ENCODE measurements around the gene SCYGR1.

Gene SCYGR1

GRCh38 chr2:227402321-227402720 lies 14.6 kb upstream of the SCYGR1 start:
- no peak overlapping the region for H3K4me3 ChIP-seq (ENCODE audit: low read length, poor library complexity, severe bottlenecking)

GRCh38 chr2:227401550-227401949 lies 13.8 kb upstream of the SCYGR1 start:
- Histone ChIP-seq H3K36me3 (ENCODE audit: insufficient read depth, low read length) (no peaks in the 10 kb centered on the region), H3K4me1 (ENCODE audit: insufficient read depth, low read length, poor library complexity, severe bottlenecking) (peaks cover 10% of the 10 kb centered on the region), H3K27me3 (ENCODE audit: insufficient read depth, low read length, poor library complexity, severe bottlenecking) (no peaks in the 10 kb centered on the region), H3K4me2 (ENCODE audit: low read depth, low read length, poor library complexity, severe bottlenecking) (no peak overlapping the region), H3K9me2 (replicated peaks; ENCODE audit: low read depth, low read length) (no peaks in the 10 kb centered on the region), H3K9ac (ENCODE audit: low read depth, low read length, poor library complexity, severe bottlenecking) (no peak overlapping the region), H3K79me2 (ENCODE audit: insufficient read depth, low read length) (no peaks in the 10 kb centered on the region), H3K4me3 (ENCODE audit: low read length, poor library complexity, severe bottlenecking) (no peak overlapping the region), H2AFZ (ENCODE audit: low read length) (no peak overlapping the region), H4K20me1 (ENCODE audit: insufficient read depth, low read length, poor library complexity, severe bottlenecking) (no peaks in the 10 kb centered on the region), H3K9me3 (ENCODE audit: insufficient read depth, low read depth, low read length) (no peaks in the 10 kb centered on the region), H3F3A (ENCODE audit: low read depth) (no peaks in the 10 kb centered on the region)
- no peak for TF ChIP-seq CTCF (conservative IDR thresholded peaks at IDR 0.05; ENCODE audit: low read length)
- no peak for TF ChIP-seq EZH2phosphoT487 (IDR thresholded peaks at IDR 0.05; ENCODE audit: borderline replicate concordance)

More at GRCh38 chr2:227402321-227402720, 14.6 kb upstream of the SCYGR1 start:
- no peak overlapping the region for H3K9ac ChIP-seq (ENCODE audit: low read depth, low read length, poor library complexity, severe bottlenecking)
- no peaks in the 10 kb centered on the region for H3K36me3 ChIP-seq (ENCODE audit: insufficient read depth, low read length)
- H3K27me3 ChIP-seq (ENCODE audit: insufficient read depth, low read length, poor library complexity, severe bottlenecking) = no peaks in the 10 kb centered on the region
- H2AFZ ChIP-seq (ENCODE audit: low read length) = no peak overlapping the region
- H3K9me2 ChIP-seq (replicated peaks; ENCODE audit: low read depth, low read length) = no peaks in the 10 kb centered on the region
- peaks cover 8% of the 10 kb centered on the region for H3K4me1 ChIP-seq (ENCODE audit: insufficient read depth, low read length, poor library complexity, severe bottlenecking)
- no peaks in the 10 kb centered on the region for H3K9me3 ChIP-seq (ENCODE audit: insufficient read depth, low read depth, low read length)
- TF ChIP-seq CTCF (conservative IDR thresholded peaks at IDR 0.05; ENCODE audit: low read length) (no peak), EZH2phosphoT487 (IDR thresholded peaks at IDR 0.05; ENCODE audit: borderline replicate concordance) (no peak)
- no peaks in the 10 kb centered on the region for H3K79me2 ChIP-seq (ENCODE audit: insufficient read depth, low read length)
- H3K4me2 ChIP-seq (ENCODE audit: low read depth, low read length, poor library complexity, severe bottlenecking) = no peak overlapping the region
- H3F3A ChIP-seq (ENCODE audit: low read depth) = no peaks in the 10 kb centered on the region
- H4K20me1 ChIP-seq (ENCODE audit: insufficient read depth, low read length, poor library complexity, severe bottlenecking) = no peaks in the 10 kb centered on the region

- Histone ChIP-seq H3K4me1 (ENCODE audit: insufficient read depth, low read length, poor library complexity, severe bottlenecking) (peaks cover 6% of the 10 kb centered on the region), H3K79me2 (ENCODE audit: insufficient read depth, low read length) (no peaks in the 10 kb centered on the region), H4K20me1 (ENCODE audit: insufficient read depth, low read length, poor library complexity, severe bottlenecking) (no peaks in the 10 kb centered on the region), H3K9ac (ENCODE audit: low read depth, low read length, poor library complexity, severe bottlenecking) (no peak overlapping the region), H3K36me3 (ENCODE audit: insufficient read depth, low read length) (no peaks in the 10 kb centered on the region), H3K9me3 (ENCODE audit: insufficient read depth, low read depth, low read length) (no peaks in the 10 kb centered on the region), H2AFZ (ENCODE audit: low read length) (no peak overlapping the region), H3K4me2 (ENCODE audit: low read depth, low read length, poor library complexity, severe bottlenecking) (no peak overlapping the region), H3K27me3 (ENCODE audit: insufficient read depth, low read length, poor library complexity, severe bottlenecking) (no peaks in the 10 kb centered on the region), H3K4me3 (ENCODE audit: low read length, poor library complexity, severe bottlenecking) (no peak overlapping the region), H3F3A (ENCODE audit: low read depth) (no peaks in the 10 kb centered on the region), H3K9me2 (replicated peaks; ENCODE audit: low read depth, low read length) (no peaks in the 10 kb centered on the region)
- TF ChIP-seq CTCF (conservative IDR thresholded peaks at IDR 0.05; ENCODE audit: low read length) = no peak
- no peak for TF ChIP-seq EZH2phosphoT487 (IDR thresholded peaks at IDR 0.05; ENCODE audit: borderline replicate concordance)
Observed at GRCh38 chr2:227398684-227399670, 11.2 kb upstream of the SCYGR1 start.

All from Loucy (cell line).